ENCODE results near the gene SFR1. TPM values are rescaled to one million over a fixed set of nuclear protein-coding genes. Genes with fewer than 3 reads are reported as not detected.

The SFR1 gene
- total RNA-seq, 2 experiments from 2014 or later = 13.9 to 14.8 TPM

DNA sequence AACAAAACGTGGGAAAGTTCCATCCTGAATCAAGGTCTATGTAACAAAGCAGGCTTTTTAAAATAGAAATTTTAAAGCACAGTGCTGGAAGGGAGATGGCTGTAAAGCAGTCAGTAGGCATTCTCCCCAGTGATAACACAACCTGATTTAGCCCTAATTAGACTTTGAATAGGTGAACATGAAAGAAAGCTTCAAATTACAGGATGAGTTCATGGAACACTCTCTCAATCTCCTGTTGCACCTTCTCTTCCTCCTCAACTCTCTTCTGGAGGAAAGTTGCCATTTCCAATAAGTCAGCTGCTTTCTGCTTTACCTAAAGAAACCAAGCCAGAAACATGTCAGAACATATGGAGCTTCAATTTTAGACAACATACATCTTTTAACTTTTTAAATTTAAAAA lies 20.1 kb downstream of the SFR1 start:
- no peaks in the 10 kb centered on the region for H3K9me2 ChIP-seq (ENCODE audit: insufficient read depth, low read length)
- no peaks in the 10 kb centered on the region for H4K20me1 ChIP-seq (ENCODE audit: insufficient read depth, low read length)
- H3K4me2 ChIP-seq (ENCODE audit: low read length) = no peak overlapping the region
- no peak overlapping the region for H3K4me3 ChIP-seq (ENCODE audit: low read depth, low read length, poor library complexity, severe bottlenecking)
- BruUV-seq (replicated peaks) = no TSS peak
- DNase-seq (ENCODE audit: low spot score) = no peak
- ChIA-PET POLR2A (interaction anchor here (1.2 kb wide), 1 partner anchor 15 kb away, joined by 3 read pairs; no protein-coding TSS in a partner anchor), CTCF (ENCODE audit: unreplicated experiment) (no interaction called here)
- no peak for TF ChIP-seq CTCF (conservative IDR thresholded peaks at IDR 0.05; ENCODE audit: low read length)
- no peak for TF ChIP-seq EZH2phosphoT487 (IDR thresholded peaks at IDR 0.05; ENCODE audit: borderline replicate concordance, low read depth, low read length)
- peaks cover 5% of the 10 kb centered on the region for H3K4me1 ChIP-seq (ENCODE audit: insufficient read depth, low read length, poor library complexity, severe bottlenecking)
- no peak overlapping the region for H2AFZ ChIP-seq (ENCODE audit: low read length)
- no peaks in the 10 kb centered on the region for H3K79me2 ChIP-seq (ENCODE audit: insufficient read depth, low read depth, low read length)
- H3K27ac ChIP-seq (ENCODE audit: low read depth, low read length, poor library complexity, severe bottlenecking) = no peak overlapping the region
- intact Hi-C loops (cut with micrococcal nuclease; ENCODE audit: unreplicated experiment) = no loop called here
- H3K36me3 ChIP-seq (ENCODE audit: insufficient read depth, low read length) = no peaks in the 10 kb centered on the region
- no peaks in the 10 kb centered on the region for H3K9me3 ChIP-seq (ENCODE audit: low read length)

DNA sequence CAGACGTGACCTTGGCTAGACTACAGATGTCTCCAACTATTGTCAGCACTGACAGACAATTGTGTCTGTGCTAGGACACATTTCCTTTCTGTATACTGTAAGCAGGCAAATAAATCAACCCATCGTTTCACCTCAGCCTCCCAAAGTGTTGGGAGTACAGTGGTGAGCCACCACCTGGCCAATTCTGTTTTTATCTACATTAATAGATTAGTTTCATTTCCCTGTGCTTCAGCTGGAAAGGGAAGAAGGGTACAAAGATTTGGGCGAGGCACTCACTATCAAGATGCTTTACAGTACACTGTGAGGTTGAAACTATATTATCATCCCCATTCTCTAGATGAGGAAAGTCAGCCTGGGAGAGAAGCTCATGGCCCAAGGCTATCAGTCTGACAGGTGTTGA lies 21.9 kb downstream of the SFR1 start:
- TF ChIP-seq EZH2phosphoT487 (IDR thresholded peaks at IDR 0.05; ENCODE audit: borderline replicate concordance, low read depth, low read length) (no peak), CTCF (conservative IDR thresholded peaks at IDR 0.05; ENCODE audit: low read length) (no peak)
- H3K79me2 ChIP-seq (ENCODE audit: insufficient read depth, low read depth, low read length) = no peaks in the 10 kb centered on the region
- H3K4me2 ChIP-seq (ENCODE audit: low read length) = no peak overlapping the region
- H4K20me1 ChIP-seq (ENCODE audit: insufficient read depth, low read length) = no peaks in the 10 kb centered on the region
- H3K36me3 ChIP-seq (ENCODE audit: insufficient read depth, low read length) = no peaks in the 10 kb centered on the region
- no TSS peak for BruUV-seq (replicated peaks)
- no peaks in the 10 kb centered on the region for H3K9me2 ChIP-seq (ENCODE audit: insufficient read depth, low read length)
- ChIA-PET CTCF (ENCODE audit: unreplicated experiment) (no interaction called here), POLR2A (no interaction called here)
- no peak overlapping the region for H3K27ac ChIP-seq (ENCODE audit: low read depth, low read length, poor library complexity, severe bottlenecking)
- H2AFZ ChIP-seq (ENCODE audit: low read length) = no peak overlapping the region
- peak; percentile 12 for DNase-seq (ENCODE audit: low spot score)
- no peak overlapping the region for H3K4me3 ChIP-seq (ENCODE audit: low read depth, low read length, poor library complexity, severe bottlenecking)
- H3K9me3 ChIP-seq (ENCODE audit: low read length) = no peaks in the 10 kb centered on the region
- H3K4me1 ChIP-seq (ENCODE audit: insufficient read depth, low read length, poor library complexity, severe bottlenecking) = peaks cover 5% of the 10 kb centered on the region
- intact Hi-C loops (cut with micrococcal nuclease; ENCODE audit: unreplicated experiment) = no loop called here

- Histone ChIP-seq H3K4me1 (ENCODE audit: insufficient read depth, low read length, poor library complexity, severe bottlenecking) (peaks cover 5% of the 10 kb centered on the region), H3K36me3 (ENCODE audit: insufficient read depth, low read length) (no peaks in the 10 kb centered on the region), H3K4me3 (ENCODE audit: low read depth, low read length, poor library complexity, severe bottlenecking) (no peak overlapping the region), H3K4me2 (ENCODE audit: low read length) (no peak overlapping the region), H3K9me3 (ENCODE audit: low read length) (no peaks in the 10 kb centered on the region), H2AFZ (ENCODE audit: low read length) (no peak overlapping the region), H4K20me1 (ENCODE audit: insufficient read depth, low read length) (no peaks in the 10 kb centered on the region), H3K79me2 (ENCODE audit: insufficient read depth, low read depth, low read length) (no peaks in the 10 kb centered on the region), H3K9me2 (ENCODE audit: insufficient read depth, low read length) (no peaks in the 10 kb centered on the region), H3K27ac (ENCODE audit: low read depth, low read length, poor library complexity, severe bottlenecking) (no peak overlapping the region)
- intact Hi-C loops (cut with micrococcal nuclease; ENCODE audit: unreplicated experiment) = no loop called here
- DNase-seq (ENCODE audit: low spot score) = no peak
- BruUV-seq (replicated peaks) = no TSS peak
- ChIA-PET CTCF (ENCODE audit: unreplicated experiment) (no interaction called here), POLR2A (interaction anchor here (0.9 kb wide), 1 partner anchor 13 kb away, joined by 3 read pairs; no protein-coding TSS in a partner anchor)
- TF ChIP-seq CTCF (conservative IDR thresholded peaks at IDR 0.05; ENCODE audit: low read length) (no peak), EZH2phosphoT487 (IDR thresholded peaks at IDR 0.05; ENCODE audit: borderline replicate concordance, low read depth, low read length) (no peak)
Measured at GRCh38 chr10:104144931-104145330, 23.0 kb downstream of the SFR1 start.
